Tongue (tissue), 2 donors: ENCODE measurements around the gene HORMAD1. TPM values are rescaled to one million over a fixed set of nuclear protein-coding genes. Genes with fewer than 3 reads are reported as not detected.
A peak's percentile ranks its signal among the peaks of the same experiment; 100 is the strongest.
"Not testable (repeated sequence)": the region's sequence is repeated elsewhere in the genome, so short reads cannot be mapped to it uniquely, and the experiment has no call there.

Source experiments
- DNase-seq: peaks from one replicate; pipeline ENCODE4 v3.0.0-alpha.2; 2015
- total RNA-seq: library from RNA; depleted of rRNA; stranded (reverse); fragments of >200 nt; gene quantifications from one replicate; pipeline ENCODE4 v1.2.3, GENCODE V29; 2014

Gene HORMAD1, protein sequence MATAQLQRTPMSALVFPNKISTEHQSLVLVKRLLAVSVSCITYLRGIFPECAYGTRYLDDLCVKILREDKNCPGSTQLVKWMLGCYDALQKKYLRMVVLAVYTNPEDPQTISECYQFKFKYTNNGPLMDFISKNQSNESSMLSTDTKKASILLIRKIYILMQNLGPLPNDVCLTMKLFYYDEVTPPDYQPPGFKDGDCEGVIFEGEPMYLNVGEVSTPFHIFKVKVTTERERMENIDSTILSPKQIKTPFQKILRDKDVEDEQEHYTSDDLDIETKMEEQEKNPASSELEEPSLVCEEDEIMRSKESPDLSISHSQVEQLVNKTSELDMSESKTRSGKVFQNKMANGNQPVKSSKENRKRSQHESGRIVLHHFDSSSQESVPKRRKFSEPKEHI
- total RNA-seq, result not detected

DNA sequence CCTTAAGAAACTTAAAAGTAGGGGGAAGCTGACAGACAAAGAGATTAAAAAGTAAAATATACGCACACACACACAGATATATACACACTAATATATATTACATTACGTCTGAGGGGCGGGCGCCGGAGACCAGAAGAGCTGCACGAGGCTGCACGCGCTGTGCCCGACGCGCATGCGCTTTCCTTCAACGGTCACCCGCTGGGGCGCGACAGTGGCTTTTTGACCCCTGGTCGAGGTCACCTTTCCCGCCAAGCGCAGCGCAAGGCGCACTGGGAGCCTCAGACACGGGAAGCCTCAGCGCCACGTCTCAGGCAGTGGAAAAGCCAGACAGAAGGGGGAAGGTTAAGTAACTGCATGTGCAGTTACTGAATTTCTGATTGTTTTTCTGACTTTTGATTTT is at the start of gene HORMAD1:
TSS of gene HORMAD1 (minus strand) at position 193 of the 400 bp plus-strand sequence. CDS start 1,390 bp downstream, outside the sequence.
- no peak for DNase-seq

- not testable (repeated sequence) for DNase-seq
Observed at GRCh38 chr1:150767704-150768103, 47.0 kb upstream of the HORMAD1 start.

- DNase-seq, result not testable (repeated sequence)
Observed at GRCh38 chr1:150765977-150766301, 45.2 kb upstream of the HORMAD1 start.

DNA sequence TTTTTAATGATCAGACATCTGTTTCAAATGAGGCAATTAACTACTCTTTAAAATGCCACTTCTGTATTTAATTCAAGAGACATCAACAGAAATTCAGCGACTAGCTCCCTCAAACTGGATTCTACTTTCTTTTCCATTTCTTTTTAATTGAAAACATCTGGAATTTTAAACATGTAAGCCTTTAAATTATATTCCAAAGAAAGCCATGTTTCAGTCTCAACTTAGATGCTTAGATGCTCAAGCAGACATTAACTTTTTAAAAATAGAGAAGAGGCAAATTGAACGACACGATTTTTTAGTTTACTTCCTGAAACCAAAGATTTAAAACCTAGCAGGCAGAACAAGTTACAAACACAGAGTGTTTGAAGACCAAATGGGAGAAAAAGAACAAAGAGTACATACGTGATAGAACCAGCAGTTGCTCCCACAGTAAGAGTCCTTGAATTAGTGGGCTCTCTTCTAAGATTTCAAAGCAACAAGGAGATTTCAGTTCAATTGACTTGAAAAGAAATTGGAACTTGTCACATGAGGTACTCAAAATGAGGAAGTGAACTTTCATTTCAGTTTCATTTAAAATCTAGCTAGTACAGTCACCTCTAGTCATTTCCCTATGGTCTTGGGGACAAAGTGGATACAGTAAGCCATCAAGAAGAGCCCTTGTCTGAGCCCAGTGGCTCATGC is 44.7 kb upstream of the HORMAD1 start, which contains the start of gene CTSS:
TSS of gene CTSS (minus strand) at position 483 of the 681 bp plus-strand sequence. CDS start 1,015 bp downstream, outside the sequence.
- DNase-seq, result peak; percentile 37

GRCh38 chr1:150764617-150765101 is 44.0 kb upstream of the HORMAD1 start:
- peak; percentile 37 for DNase-seq

DNA sequence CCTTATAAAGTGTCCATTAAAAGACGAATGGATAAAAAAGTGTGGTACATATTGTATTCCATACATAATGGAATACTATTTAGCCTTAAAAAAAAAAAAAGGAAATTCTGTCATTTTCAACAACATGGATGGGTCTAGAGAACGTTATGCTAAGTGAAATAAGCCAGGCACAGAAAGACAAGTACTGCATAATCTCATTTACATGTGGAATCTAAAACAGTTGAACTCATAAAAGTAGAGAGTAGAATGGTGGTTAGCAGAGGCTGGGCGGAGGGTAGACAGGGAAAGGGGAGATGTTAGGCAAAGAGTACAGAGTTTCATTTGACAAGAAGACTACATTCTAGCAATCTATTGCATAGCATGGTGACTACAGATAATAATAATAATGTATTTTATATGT is 42.3 kb upstream of the HORMAD1 start:
- DNase-seq, result no peak

- no peak for DNase-seq
Observed at GRCh38 chr1:150762552-150762951, 41.9 kb upstream of the HORMAD1 start.

DNA sequence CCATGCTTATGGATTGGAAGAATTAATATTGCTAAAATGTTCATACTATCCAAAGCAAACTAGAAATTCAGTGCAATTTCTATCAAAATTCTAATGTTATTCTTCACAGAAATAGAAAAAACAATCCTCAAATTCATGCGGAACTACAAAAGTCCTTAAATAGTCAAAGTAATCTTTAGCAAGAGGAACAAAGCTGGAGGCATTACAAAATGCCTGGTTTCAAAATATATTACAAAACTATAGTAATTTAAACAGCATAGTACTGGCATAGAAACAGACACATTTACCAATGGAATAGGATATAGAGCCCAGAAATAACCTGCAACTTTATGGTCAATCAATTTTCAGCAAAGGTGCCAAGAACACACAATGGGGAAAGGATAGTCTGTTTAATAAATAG is 41.1 kb upstream of the HORMAD1 start:
- DNase-seq, result no peak

DNA sequence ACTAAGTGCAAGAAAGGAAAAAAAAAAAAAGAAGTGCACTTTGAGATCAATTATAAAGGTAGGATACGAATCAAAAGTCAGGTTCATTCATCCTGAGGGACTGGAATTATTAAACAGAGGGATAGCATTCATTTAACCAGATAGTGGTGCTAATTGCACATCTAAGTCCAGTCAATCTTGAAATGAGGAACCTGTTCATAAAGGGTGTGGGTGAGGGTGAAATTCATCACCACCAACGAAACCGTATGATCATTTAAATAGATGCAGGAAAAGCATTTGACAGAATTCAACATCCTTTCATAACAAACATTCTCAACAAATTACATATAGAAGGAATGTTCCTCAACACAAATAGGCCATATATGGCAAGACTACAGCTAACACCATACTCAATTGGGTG is 39.3 kb upstream of the HORMAD1 start:
- no peak for DNase-seq

DNA sequence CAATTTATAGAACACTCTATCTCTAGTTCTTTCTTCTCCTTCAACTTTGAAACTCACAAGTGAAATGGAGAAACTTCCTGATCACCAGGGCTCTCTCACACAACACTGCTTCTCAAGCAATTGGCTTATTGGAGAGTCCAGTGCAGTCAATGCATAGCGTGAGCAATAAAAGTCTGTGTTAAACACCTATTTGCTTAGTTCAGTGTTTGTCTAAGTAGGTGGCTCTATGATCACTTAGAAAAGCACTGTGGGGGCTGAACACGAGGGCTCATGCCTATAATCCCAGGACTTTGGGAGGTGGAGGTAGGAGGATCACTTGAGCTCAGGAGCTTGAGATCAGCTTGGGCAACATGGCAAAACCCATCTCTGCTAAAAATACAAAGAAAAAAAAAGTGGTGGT is 32.7 kb upstream of the HORMAD1 start:
- no peak for DNase-seq

DNA sequence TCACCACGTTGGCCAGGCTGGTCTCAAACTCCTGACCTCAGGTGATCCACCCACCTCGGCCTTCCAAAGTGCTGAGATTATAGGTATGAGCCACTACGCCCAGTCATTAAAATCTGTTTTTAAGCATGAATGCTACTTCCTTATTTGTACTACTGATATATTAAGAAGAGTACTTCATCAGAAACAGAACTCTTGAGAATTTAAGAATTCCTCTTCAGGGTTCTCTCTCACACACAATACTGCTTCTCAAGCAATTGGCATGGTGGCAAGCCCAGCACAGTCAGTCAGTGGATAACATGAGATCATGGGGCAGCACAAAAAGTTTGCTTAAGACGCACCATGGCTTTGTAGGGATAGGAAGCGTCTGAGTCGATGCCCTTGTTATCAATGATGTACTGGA is 30.7 kb upstream of the HORMAD1 start:
- no peak for DNase-seq

DNA sequence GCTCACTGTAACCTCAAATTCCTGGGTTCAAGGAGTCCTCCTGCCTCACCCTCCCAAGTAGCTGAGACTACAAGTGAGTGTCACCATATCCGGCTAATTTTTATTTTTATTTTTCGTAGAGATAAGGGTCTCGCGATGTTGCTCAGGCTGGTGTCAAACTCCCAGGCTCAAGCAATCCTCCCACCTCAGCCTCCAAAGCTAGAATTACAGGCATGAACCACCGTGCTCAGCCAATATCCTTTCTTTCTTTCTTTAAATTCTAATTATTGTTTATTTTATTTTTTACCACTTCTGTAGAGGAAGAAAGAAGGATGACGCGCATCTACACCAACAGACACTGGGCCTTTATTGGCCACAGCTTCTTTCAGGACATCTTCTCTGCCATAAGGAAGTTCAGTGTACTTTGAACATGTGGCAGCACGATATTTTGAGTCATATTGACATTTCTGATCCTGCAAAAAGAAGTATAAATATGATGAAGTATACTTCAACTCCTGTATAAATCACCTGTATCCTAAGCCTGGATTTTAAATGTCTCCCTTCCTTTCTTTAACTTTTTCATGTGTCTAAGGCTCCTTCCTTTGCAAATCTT is 29.1 kb upstream of the HORMAD1 start:
- no peak for DNase-seq

GRCh38 chr1:150748878-150749719 is 28.4 kb upstream of the HORMAD1 start:
- DNase-seq, result no peak

GRCh38 chr1:150730130-150730721 is 9.5 kb upstream of the HORMAD1 start:
- no peak for DNase-seq

DNA sequence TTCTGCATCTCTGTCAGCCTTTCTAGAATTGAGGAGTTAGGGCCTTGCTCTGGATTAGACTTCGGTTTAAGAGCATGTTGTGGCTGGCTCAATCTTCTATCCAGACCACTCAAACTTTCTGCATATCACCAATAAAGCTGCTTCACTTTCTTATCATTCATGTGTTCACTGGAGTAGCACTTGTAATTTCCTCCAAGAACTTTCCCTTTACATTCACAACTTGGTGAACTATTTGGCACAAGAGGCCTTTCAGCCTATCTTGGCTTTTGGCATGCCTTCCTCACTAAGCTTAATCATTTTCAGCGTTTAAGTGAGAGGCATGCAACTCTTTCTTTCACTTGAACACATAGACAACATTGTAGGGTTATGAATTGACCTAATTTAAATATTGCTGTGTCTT is 3.6 kb upstream of the HORMAD1 start:
- no peak for DNase-seq

DNA sequence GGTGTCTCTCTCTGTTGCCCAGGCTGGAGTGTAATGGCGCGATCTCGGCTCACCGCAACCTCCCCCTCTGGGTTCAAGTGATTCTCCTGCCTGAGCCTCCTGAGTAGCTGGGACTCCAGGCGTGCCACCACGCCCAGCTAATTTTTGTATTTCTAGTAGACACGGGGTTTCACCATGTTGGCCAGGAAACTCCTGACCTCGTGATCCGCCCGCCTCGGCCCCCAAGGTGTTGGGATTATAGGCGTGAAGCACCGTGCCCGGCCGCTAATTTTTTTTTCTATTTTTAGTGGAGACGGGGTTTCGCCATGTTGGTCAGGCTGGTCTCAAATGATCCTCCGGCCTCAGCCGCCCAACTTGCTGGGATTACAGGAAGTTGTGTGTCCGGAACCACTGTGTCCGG is 597 bp downstream of the HORMAD1 start:
- DNase-seq, result no peak

DNA sequence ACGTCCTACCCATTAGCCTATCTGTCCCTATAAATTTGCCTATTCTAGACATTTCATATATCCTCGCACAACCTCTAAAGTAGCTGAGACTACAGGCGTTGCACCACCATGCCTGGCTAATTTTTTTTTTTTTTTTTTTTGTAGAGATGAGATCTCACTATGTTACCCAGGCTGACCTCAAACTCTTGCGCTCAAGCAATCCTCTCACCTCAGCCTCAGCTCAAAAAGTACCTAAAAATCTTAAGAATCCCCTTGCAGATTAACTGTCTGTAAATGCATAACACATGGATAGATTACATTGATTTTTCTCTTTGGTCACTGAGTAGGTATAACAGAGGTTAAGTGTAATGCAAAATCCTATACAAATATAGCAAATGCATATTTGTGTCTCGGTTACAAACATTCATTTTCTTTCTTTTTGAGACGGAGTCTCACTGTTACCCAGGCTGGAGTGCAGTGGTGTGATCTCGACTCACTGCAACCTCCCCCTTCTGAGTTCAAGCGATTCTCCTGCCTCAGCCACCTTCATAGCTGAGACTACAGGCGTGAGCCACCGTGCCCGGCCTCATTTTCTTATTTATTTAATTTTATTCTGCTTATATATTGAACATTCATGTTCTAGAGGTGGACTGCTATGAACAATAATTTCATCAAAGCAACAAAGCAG is 2.3 kb downstream of the HORMAD1 start:
- DNase-seq, result no peak

DNA sequence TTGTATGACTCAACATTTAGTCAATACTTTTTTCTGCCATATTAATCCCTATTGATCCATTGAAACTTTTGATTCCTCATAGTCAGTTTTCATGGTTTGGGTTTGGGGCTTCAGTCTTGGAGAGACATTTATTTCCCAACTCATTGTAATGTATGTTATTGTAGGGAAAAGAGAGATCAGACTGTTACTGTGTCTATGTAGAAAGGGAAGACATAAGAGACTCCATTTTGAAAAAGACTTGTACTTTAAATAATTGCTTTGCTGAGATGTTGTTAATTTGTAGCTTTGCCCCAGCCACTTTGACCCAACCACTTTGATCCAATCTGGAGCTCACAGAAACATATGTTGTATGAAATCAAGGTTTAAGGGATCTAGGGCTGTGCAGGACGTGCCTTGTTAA is 11.7 kb downstream of the HORMAD1 start:
- not testable (repeated sequence) for DNase-seq

DNA sequence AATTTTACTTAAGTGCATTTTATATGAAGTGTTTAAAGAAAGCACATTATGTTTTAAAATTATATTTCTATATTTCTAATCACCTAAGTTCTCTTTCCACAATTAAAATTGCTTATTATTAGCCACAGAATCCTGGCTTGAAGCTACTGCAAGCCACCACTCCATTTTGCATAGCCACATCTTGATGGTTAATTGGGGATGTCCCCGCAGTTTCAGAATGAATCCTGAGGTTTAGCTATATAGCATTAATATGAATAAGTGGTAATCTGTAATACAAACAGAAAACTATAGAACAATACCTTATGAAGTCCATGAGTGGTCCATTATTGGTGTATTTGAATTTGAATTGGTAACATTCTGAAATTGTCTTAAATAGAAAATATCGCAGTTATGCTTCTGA is 12.1 kb downstream of the HORMAD1 start:
- DNase-seq, result no peak

DNA sequence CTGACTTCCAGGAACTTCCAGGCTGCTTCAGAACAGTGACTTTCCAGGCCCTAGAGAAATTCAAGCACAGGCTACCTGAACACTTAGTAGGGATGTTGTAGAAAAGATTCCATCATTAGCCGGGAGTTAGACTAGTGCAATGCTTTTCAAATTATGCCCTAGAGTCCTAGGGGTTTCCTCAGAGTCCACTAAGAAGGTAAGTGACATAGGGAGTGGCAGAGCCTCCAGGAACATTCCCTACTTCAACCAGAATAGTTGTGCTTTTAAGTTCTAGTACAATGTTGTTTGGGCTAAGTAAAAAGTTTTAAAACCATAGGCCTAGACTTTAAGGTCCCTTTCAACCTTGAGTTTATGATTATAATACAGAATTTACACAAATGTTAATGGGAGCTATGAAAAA is 14.6 kb downstream of the HORMAD1 start:
- no peak for DNase-seq

GRCh38 chr1:150703427-150703826 is 17.3 kb downstream of the HORMAD1 start:
- DNase-seq, result no peak
